Keratinocyte (primary cell): ENCODE data around the gene TMED6. TPM values are rescaled to one million over a fixed set of nuclear protein-coding genes. Genes with fewer than 3 reads are reported as not detected.
A peak's percentile ranks its signal among the peaks of the same experiment; 100 is the strongest.

ENCODE experiments used
- DNase-seq: peaks from one replicate; pipeline ENCODE4 v3.0.0-alpha.2; 2011; ENCODE audit warnings: low read depth, missing footprints, low spot score
- FAIRE-seq: peaks from 2 replicates; lab custom pipeline; 2011; peaks lifted over from hg19 to GRCh38; lab: Jason Lieb, UNC
- H2AFZ ChIP-seq: 2 replicates; pipeline ENCODE4 v1.6.0; 2012; ENCODE audit warnings: low read length, control low read depth, inconsistent platforms; ENCODE audit not compliant: control insufficient read depth
- H3K27ac ChIP-seq: 2 replicates; pipeline ENCODE4 v1.5.1; 2011; ENCODE audit warnings: low read length; ENCODE audit not compliant: control insufficient read depth, insufficient read depth
- H3K27me3 ChIP-seq: 3 replicates; pipeline ENCODE4 v1.6.0; 2011; ENCODE audit warnings: low read length; ENCODE audit not compliant: control insufficient read depth, insufficient read depth; ENCODE audit errors: extremely low read depth
- H3K36me3 ChIP-seq, 2 experiments: 2 replicates in 1 of 2; 3 replicates in 1 of 2; pipeline ENCODE4 v1.5.1; 2011; ENCODE audit warnings: low read length in 2 of 2, mild to moderate bottlenecking in 1 of 2; ENCODE audit not compliant: control insufficient read depth in 2 of 2, insufficient read depth in 2 of 2; ENCODE audit errors: extremely low read depth in 1 of 2
- H3K4me1 ChIP-seq: 3 replicates; pipeline ENCODE4 v1.5.1; 2011; ENCODE audit warnings: low read length; ENCODE audit not compliant: control insufficient read depth, insufficient read depth; ENCODE audit errors: extremely low read depth
- H3K4me2 ChIP-seq: 3 replicates; pipeline ENCODE4 v1.6.0; 2011; ENCODE audit warnings: low read depth, low read length; ENCODE audit not compliant: control insufficient read depth, insufficient read depth; ENCODE audit errors: extremely low read depth
- H3K4me3 ChIP-seq, 3 experiments: fragments of 200-600 bp in 1 of 3; sonication (generic) in 1 of 3; 2 replicates in 2 of 3; 3 replicates in 1 of 3; pipeline ENCODE4 v1.5.1; 2011 to 2016; ENCODE audit warnings: low read length in 3 of 3, mild to moderate bottlenecking in 3 of 3, control low read depth in 2 of 3, inconsistent platforms in 1 of 3, low read depth in 1 of 3, mixed read lengths in 1 of 3, mixed run types in 1 of 3, moderate library complexity in 1 of 3; ENCODE audit not compliant: control insufficient read depth in 2 of 3, insufficient read depth in 2 of 3; ENCODE audit errors: extremely low read depth in 1 of 3
- H3K79me2 ChIP-seq: 2 replicates; pipeline ENCODE4 v1.6.0; 2012; ENCODE audit warnings: low read length; ENCODE audit not compliant: control insufficient read depth, insufficient read depth
- H3K9ac ChIP-seq: 3 replicates; pipeline ENCODE4 v1.6.0; 2011; ENCODE audit warnings: low read length; ENCODE audit not compliant: control insufficient read depth, insufficient read depth; ENCODE audit errors: extremely low read depth
- H3K9me1 ChIP-seq: 3 replicates; pipeline ENCODE4 v1.6.0; 2011; ENCODE audit warnings: low read length; ENCODE audit not compliant: control insufficient read depth, insufficient read depth; ENCODE audit errors: extremely low read depth
- H3K9me3 ChIP-seq: 2 replicates; pipeline ENCODE4 v1.5.1; 2012; ENCODE audit warnings: low read depth, low read length; ENCODE audit not compliant: control insufficient read depth
- H4K20me1 ChIP-seq: 3 replicates; pipeline ENCODE4 v1.6.0; 2011; ENCODE audit warnings: low read length; ENCODE audit not compliant: control insufficient read depth, insufficient read depth; ENCODE audit errors: extremely low read depth
- EZH2 ChIP-seq: IDR thresholded peaks from one replicate; pipeline ENCODE4 v1.6.1; 2012; ENCODE audit warnings: inconsistent platforms, mild to moderate bottlenecking, low read length, moderate library complexity
- dilution Hi-C: fragments of 300-500 bp; cut with MboI; formaldehyde crosslinking; loops from one replicate; pipeline ENCODE4 v1.7.0; 2020; ENCODE audit warnings: low sequenced_read_pairs; ENCODE audit not compliant: extremely low pct_ligation_motif_present
- polyA minus RNA-seq, 3 experiments: library from RNA; depleted of rRNA, polyadenylated mRNA; stranded (reverse); fragments of >200 nt; gene quantifications; 1 replicate in 1 of 3; 2 replicates in 1 of 3; 3 replicates in 1 of 3; pipeline ENCODE4 v1.2.3, GENCODE V29; 2011
- polyA plus RNA-seq, 5 experiments: library from polyadenylated mRNA; depleted of rRNA in 3 of 5; stranded (reverse) in 3 of 5; stranded (forward) in 1 of 5; unstranded in 1 of 5; fragments of >200 nt; gene quantifications; 1 replicate in 1 of 5; 2 replicates in 3 of 5; 3 replicates in 1 of 5; pipeline versions ENCODE4 v1.2.1 to v1.2.3, GENCODE V29; 2011 to 2012; ENCODE audit warnings: missing spikeins in 2 of 5, low read depth in 1 of 5, low replicate concordance in 1 of 5
- TF ChIP-seq, protein P1 (sequence below), 3 experiments: IDR thresholded peaks in 1 of 3; conservative IDR thresholded peaks in 1 of 3; optimal IDR thresholded peaks in 1 of 3; 2 replicates in 2 of 3; 3 replicates in 1 of 3; pipeline versions ENCODE3 to v1.5.1; 2011; ENCODE audit warnings: low read length in 3 of 3, mild to moderate bottlenecking in 3 of 3, moderate library complexity in 2 of 3, control low read depth in 1 of 3, inconsistent platforms in 1 of 3; ENCODE audit not compliant: insufficient read depth in 2 of 3; ENCODE audit errors: extremely low read depth in 1 of 3

The TMED6 gene
- 0.09 to 0.22 TPM in 2 of 3 replicates, not detected in the other for polyA plus RNA-seq
- polyA plus RNA-seq (2011; ENCODE audit: low read depth), result 0.61 TPM
- 0.11 TPM in 1 of 2 replicates, not detected in the other for polyA plus RNA-seq (2011; cell fraction: cytosol; rRNA removed)
- 0.48 and 1.1 TPM in 2 replicates for polyA plus RNA-seq (2011; cell fraction: nucleus; rRNA removed)
- 0.59 and 0.74 TPM in 2 replicates for polyA plus RNA-seq (2012; ENCODE audit: low replicate concordance)
- 0.32 TPM in 1 of 3 replicates, not detected in the others for polyA minus RNA-seq
- not detected for polyA minus RNA-seq (2011; cell fraction: cytosol; rRNA and poly(A)+ RNA removed)
- 0.93 TPM in 1 of 2 replicates, not detected in the other for polyA minus RNA-seq (2011; cell fraction: nucleus; rRNA and poly(A)+ RNA removed)

GRCh38 chr16:69351309-69352027, at the start of gene TMED6:
Gene TMED6 (minus strand): TSS chr16:69351786. CDS start chr16:69351753, 33 bp downstream.
- Histone ChIP-seq H3K4me2 (no peak within 1 kb of the TSS), H3K9me3 (no peaks in the 10 kb centered on the region), H3K27me3 (no peaks in the 10 kb centered on the region), H3K9me1 (peaks cover 2% of the 10 kb centered on the region), H3K79me2 (no peaks in the 10 kb centered on the region), H3K4me1 (no peaks in the 10 kb centered on the region), H3K27ac (no peak within 1 kb of the TSS), H3K9ac (no peak within 1 kb of the TSS), H4K20me1 (no peaks in the 10 kb centered on the region), H2AFZ (no peak within 1 kb of the TSS), H3K4me3 (no peak within 1 kb of the TSS), H3K36me3 (peaks cover 3 to 7% of the 10 kb centered on the region in 2 experiments)
- TF ChIP-seq EZH2, result no peak
- dilution Hi-C loops, result no loop called here
- no peak for FAIRE-seq
- no peak for DNase-seq

- Histone ChIP-seq H3K4me2 (no peak overlapping the region), H3K4me1 (peaks cover 42% of the 10 kb centered on the region), H3K27ac (no peak overlapping the region), H3K27me3 (no peaks in the 10 kb centered on the region), H3K9me3 (no peaks in the 10 kb centered on the region), H3K9ac (no peak overlapping the region), H3K79me2 (no peaks in the 10 kb centered on the region), H3K36me3 (no peaks in the 10 kb centered on the region), H3K9me1 (no peaks in the 10 kb centered on the region), H4K20me1 (no peaks in the 10 kb centered on the region), H2AFZ (peak overlapping the region; percentile 30), H3K4me3 (no peak overlapping the region)
- dilution Hi-C loops, result no loop called here
- no peak for DNase-seq
- FAIRE-seq, result no peak
- TF ChIP-seq EZH2, result no peak
- TF ChIP-seq, protein P1, sequence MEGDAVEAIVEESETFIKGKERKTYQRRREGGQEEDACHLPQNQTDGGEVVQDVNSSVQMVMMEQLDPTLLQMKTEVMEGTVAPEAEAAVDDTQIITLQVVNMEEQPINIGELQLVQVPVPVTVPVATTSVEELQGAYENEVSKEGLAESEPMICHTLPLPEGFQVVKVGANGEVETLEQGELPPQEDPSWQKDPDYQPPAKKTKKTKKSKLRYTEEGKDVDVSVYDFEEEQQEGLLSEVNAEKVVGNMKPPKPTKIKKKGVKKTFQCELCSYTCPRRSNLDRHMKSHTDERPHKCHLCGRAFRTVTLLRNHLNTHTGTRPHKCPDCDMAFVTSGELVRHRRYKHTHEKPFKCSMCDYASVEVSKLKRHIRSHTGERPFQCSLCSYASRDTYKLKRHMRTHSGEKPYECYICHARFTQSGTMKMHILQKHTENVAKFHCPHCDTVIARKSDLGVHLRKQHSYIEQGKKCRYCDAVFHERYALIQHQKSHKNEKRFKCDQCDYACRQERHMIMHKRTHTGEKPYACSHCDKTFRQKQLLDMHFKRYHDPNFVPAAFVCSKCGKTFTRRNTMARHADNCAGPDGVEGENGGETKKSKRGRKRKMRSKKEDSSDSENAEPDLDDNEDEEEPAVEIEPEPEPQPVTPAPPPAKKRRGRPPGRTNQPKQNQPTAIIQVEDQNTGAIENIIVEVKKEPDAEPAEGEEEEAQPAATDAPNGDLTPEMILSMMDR (optimal IDR thresholded peaks at IDR 0.05 in 1 of 3, IDR thresholded peaks at IDR 0.05 in 1 of 3, conservative IDR thresholded peaks at IDR 0.05 in 1 of 3; ENCODE audit: extremely low read depth in 1 of 3, insufficient read depth in 2 of 3, low read length in 3 of 3), result no peak
Observed at GRCh38 chr16:69399361-69399760, 47.8 kb upstream of the TMED6 start.
